ENCODE results near the gene PRPH.

GRCh38 chr12:49330631-49331379 lies 35.9 kb downstream of the PRPH start:
- TF ChIP-seq CTCF (IDR thresholded peaks at IDR 0.05) (no peak), POLR2A (IDR thresholded peaks at IDR 0.05) (no peak)
